ENCODE results near the gene TGFB1. TPM values are rescaled to one million over a fixed set of nuclear protein-coding genes. Genes with fewer than 3 reads are reported as not detected.
A peak's percentile ranks its signal among the peaks of the same experiment; 100 is the strongest.

Gene TGFB1
- total and polyA plus RNA-seq, 2 of the 13 experiments (the other 11 are each of a cell fraction or from before 2014, with no cell fraction given) = 4.1 to 5.4 TPM

GRCh38 chr19:41352609-41353465 is 885 bp downstream of the TGFB1 start (continued):
- TF ChIP-seq ZC3H13 (CRISPR knock-in tag; IDR thresholded peaks at IDR 0.05) (peak; percentile 78; the same call in 1 of the 2 replicates), ZHX1 (CRISPR knock-in tag; IDR thresholded peaks at IDR 0.05; ENCODE audit: low read depth) (no peak), FOXA1 (IDR thresholded peaks at IDR 0.05) (no peak), FOXA1 (CRISPR knock-in tag; IDR thresholded peaks at IDR 0.05) (0 out of 2 replicates have a peak, but pooled peaks have one; percentile 8), PHB2 (IDR thresholded peaks at IDR 0.05; ENCODE audit: partially characterized antibody) (no peak), ZNF263 (CRISPR knock-in tag; IDR thresholded peaks at IDR 0.05) (peak; percentile 66; the same call in 1 of the 2 replicates), YY1 (IDR thresholded peaks at IDR 0.05; ENCODE audit: insufficient read depth, insufficient replicate concordance, low read depth, low read length) (peak; percentile 77), ZNF234 (CRISPR knock-in tag; conservative IDR thresholded peaks at IDR 0.05) (peak; percentile 6; the same call in 1 of the 2 replicates), EP300 (IDR thresholded peaks at IDR 0.05; ENCODE audit: low read depth in 2 of 2, low read length in 2 of 2) (no peak), EP300 (CRISPR knock-in tag; IDR thresholded peaks at IDR 0.05; ENCODE audit: borderline replicate concordance) (no peak), ZBTB10 (CRISPR knock-in tag; IDR thresholded peaks at IDR 0.05; ENCODE audit: borderline replicate concordance) (0 out of 2 replicates have a peak, but pooled peaks have one; percentile 15), U2AF1 (optimal IDR thresholded peaks at IDR 0.05; ENCODE audit: low read depth, low read length) (no peak), HBP1 (CRISPR knock-in tag; IDR thresholded peaks at IDR 0.05; ENCODE audit: low read depth) (no peak), ZNF83 (CRISPR knock-in tag; IDR thresholded peaks at IDR 0.05; ENCODE audit: borderline replicate concordance) (0 out of 2 replicates have a peak, but pooled peaks have one; percentile 31), FOXO4 (CRISPR knock-in tag; conservative IDR thresholded peaks at IDR 0.05) (0 out of 2 replicates have a peak, but pooled peaks have one; percentile 83), ZNF790 (CRISPR knock-in tag; IDR thresholded peaks at IDR 0.05; ENCODE audit: borderline replicate concordance) (peak; percentile 25; the same call in 1 of the 2 replicates), ZNF282 (IDR thresholded peaks at IDR 0.05; ENCODE audit: partially characterized antibody) (no peak), TOE1 (CRISPR knock-in tag; IDR thresholded peaks at IDR 0.05) (no peak), ZNF383 (CRISPR knock-in tag; IDR thresholded peaks at IDR 0.05; ENCODE audit: borderline replicate concordance) (no peak), ZBTB8A (CRISPR knock-in tag; IDR thresholded peaks at IDR 0.05; ENCODE audit: borderline replicate concordance, low read depth) (0 out of 2 replicates have a peak, but pooled peaks have one; percentile 28), RXRA (CRISPR knock-in tag; IDR thresholded peaks at IDR 0.05) (0 out of 2 replicates have a peak, but pooled peaks have one; percentile 27)

All from HepG2 (cell line).